ENCODE measurements around the gene IFNA17. TPM values are rescaled to one million over a fixed set of nuclear protein-coding genes. Genes with fewer than 3 reads are reported as not detected.
"Not testable (repeated sequence)": the region's sequence is repeated elsewhere in the genome, so short reads cannot be mapped to it uniquely, and the experiment has no call there.

IFNA17 gene
- not detected in 2 replicates for total RNA-seq (2014; rRNA removed; shearing (Covaris generic))

DNA sequence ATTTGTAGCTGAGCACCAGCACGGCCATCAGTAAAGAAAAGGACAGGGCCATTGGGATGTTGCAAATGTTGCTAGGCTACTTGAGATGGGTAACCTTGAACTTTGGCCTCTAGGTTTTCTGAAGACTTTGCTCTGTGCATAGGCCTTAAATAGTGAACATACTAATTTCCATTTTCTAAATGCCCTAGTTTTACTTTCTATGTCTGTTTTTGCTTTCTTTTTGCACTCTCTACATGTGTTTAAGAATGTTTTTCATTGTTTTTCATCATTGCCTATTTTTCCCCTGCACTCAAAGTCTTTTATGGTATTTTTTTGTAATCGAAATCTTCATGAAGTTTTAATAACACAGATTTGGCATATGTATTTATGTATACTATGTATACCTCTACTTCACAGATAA is at the start of gene IFNA17:
TSS of gene IFNA17 (minus strand) at position 101 of the 400 bp plus-strand sequence. CDS start at position 52, 49 bp downstream.
- Histone ChIP-seq H3K27me3 (no peaks in the 10 kb centered on the region), H3K36me3 (no peaks in the 10 kb centered on the region), H3K27ac (no peak within 1 kb of the TSS), H3K4me1 (no peaks in the 10 kb centered on the region), H3K9me3 (replicated peaks) (no peaks in the 10 kb centered on the region), H3K4me3 (no peak within 1 kb of the TSS)
- DNase-seq, result no peak

DNA sequence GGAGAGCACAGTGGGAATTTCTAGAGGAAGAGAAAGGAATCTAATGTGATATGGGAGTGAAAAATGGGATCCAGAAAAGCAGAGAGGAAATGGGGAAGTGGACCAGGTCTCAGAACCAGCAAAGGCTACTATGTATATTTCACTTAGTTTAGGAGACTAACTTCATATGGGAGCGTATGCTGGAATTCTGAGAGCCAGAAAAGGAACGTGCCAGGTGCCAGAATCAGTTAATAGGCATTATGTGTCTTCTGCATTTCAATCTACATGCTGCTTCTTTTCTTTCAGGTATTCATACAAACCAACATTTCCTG is 40.3 kb upstream of the IFNA17 start:
- Histone ChIP-seq H3K4me3 (no peak overlapping the region), H3K36me3 (no peaks in the 10 kb centered on the region), H3K27ac (no peak overlapping the region), H3K4me1 (no peaks in the 10 kb centered on the region), H3K27me3 (no peaks in the 10 kb centered on the region), H3K9me3 (replicated peaks) (no peaks in the 10 kb centered on the region)
- DNase-seq, result no peak

DNA sequence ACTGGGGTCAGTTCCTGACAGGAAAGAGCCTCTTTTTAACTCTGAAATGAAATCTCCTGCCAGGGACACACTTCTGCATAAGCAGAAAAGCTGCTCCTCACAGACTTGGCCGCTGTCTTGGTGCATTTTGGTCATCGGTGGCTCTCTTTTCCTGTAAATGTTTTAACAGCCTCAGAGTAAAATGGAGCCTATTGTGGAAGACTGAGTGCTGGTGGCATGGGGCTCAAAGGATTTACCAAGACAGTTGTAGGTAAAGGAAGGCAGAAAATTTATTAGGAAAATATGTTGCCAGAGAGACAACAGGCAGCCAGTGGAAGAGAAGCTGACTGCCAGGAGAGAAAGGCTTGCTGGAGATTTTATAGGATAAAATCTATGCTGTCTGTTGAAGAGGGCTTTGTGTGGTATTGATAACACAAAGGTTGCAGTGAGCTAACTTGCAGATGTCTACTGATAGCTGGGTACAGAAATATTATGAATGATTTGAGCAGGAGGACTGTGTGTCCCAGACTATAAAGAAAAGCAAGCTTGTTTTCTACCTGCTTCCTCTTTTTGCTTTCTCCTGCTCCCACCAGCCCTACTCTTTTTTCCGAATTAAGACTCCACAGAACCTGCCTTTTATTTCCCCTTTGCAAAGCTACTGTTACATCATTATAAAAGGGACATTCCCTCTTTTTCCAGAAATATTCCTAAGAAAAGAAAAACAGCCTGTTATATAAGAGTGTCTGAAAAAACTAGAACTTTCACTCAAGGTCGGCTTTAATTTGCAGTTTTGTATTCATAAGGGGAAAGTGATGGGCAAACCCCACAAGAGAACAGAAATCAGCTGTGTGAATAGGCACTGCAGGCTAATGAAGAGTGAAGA is 39.7 kb upstream of the IFNA17 start:
- DNase-seq, result no peak
- no peaks in the 10 kb centered on the region for H3K36me3 ChIP-seq
- H3K9me3 ChIP-seq (replicated peaks), result no peaks in the 10 kb centered on the region
- H3K4me1 ChIP-seq, result no peaks in the 10 kb centered on the region
- no peaks in the 10 kb centered on the region for H3K27me3 ChIP-seq
- H3K27ac ChIP-seq, result no peak overlapping the region
- no peak overlapping the region for H3K4me3 ChIP-seq

DNA sequence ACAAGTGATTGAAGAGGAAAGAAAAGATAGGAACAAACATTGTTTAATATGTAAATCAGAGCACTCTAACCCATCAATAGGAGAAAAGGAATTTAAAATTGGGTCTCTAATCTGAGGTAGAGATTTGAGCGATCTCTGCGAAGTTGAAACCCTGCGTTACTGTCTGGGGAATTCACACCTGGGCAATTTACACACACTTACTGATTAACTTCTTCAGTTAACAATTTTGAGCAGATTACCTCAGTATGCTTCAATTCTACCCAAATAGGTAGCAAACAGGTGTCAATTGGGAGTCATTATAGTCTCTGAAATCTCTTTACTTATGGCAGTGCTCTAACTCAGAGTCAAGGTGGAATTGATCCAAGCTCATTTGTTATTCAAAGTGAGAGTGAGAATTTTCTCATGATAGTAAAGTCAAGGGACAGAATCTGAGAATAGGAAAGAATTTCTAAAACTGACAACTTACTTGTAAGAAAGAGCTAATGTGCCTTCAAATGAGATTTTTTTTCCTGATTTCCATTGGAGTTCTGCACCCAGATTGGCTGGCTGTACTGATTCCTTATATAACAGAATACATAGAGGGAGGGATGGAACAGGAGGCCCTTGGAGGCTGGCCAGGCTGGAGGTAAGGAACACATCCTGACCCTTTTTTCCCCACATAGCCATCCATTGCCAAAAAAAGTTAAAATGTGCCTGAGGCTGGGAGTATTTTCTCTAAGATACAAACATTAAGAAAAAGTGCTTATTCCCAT is 38.9 kb upstream of the IFNA17 start:
- no peaks in the 10 kb centered on the region for H3K36me3 ChIP-seq
- no peak for DNase-seq
- no peaks in the 10 kb centered on the region for H3K4me1 ChIP-seq
- H3K27ac ChIP-seq, result no peak overlapping the region
- H3K27me3 ChIP-seq, result no peaks in the 10 kb centered on the region
- H3K4me3 ChIP-seq, result no peak overlapping the region
- H3K9me3 ChIP-seq (replicated peaks), result no peaks in the 10 kb centered on the region

DNA sequence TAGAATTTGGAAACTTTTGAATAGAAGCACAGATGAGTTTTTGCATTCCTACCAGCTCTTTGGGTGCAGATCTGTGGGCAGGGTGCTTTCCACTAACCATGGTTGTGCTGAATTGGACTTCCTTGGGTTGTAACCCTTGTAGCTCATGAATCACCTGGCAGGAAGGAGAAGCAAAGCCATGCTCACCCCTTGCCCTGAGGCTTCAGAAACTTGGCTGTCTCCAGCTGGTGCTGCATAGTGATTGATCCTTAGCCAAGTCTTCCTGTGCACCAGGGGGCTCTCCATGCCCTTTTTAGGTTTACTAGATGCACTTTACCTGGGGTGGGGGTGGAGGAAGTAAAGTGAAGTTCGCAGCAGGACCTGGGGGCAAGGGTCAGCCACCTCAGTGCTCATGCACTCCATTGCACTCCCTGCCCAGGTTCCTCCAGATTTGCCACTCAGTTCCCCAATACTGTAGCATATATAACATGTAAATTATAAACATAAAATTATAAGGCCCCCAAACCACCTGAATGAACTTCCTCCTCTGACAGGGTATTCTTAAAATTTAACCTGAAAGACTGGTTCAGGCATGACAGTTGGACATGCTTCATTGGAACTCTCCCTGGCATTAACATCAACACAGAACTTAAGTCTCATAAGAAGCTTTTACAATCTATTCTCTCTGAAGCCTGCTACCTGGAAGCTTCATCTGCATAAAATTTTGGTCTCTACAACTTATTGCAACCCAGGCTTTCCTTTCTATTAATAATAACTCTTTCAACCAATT is 37.6 kb upstream of the IFNA17 start:
- no peaks in the 10 kb centered on the region for H3K9me3 ChIP-seq (replicated peaks)
- no peak overlapping the region for H3K4me3 ChIP-seq
- H3K4me1 ChIP-seq, result no peaks in the 10 kb centered on the region
- no peak overlapping the region for H3K27ac ChIP-seq
- no peak for DNase-seq
- no peaks in the 10 kb centered on the region for H3K36me3 ChIP-seq
- H3K27me3 ChIP-seq, result no peaks in the 10 kb centered on the region

DNA sequence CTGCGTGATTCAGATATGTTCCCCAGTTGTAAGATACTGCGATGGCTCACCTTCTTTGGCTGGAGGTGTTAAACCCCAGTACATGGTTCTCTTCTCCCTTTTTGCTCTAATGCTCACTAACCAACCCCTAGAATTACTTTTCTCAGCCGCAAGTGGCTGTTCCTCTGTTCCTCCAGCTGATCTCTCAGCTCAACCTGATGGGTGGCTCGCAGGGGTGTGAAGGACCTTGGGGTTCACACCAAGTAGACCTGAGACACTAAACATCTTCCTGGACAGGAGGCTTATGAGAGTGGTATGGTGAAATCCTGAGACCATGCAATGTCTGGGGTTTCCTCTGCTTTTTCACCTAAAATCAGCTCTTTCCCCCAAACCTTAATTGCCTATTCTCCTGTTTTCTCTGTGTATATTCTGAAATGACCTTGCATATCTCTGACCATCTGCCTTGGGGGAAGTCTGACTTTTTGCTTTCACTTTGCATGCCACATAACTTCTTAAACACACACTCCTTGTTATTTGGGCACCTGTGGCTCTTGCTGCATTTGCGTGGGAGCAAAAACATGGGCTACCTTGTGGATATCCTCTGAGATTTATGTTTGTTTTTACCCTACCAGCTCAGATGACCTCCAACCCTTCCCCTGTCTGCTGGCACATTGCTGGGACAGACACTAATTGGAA is 27.7 kb upstream of the IFNA17 start:
- Histone ChIP-seq H3K4me3 (no peak overlapping the region), H3K4me1 (no peaks in the 10 kb centered on the region), H3K27me3 (peaks cover 3% of the 10 kb centered on the region; the same call in 1 of the 2 replicates), H3K9me3 (replicated peaks) (no peaks in the 10 kb centered on the region), H3K27ac (no peak overlapping the region), H3K36me3 (no peaks in the 10 kb centered on the region)
- no peak for DNase-seq

DNA sequence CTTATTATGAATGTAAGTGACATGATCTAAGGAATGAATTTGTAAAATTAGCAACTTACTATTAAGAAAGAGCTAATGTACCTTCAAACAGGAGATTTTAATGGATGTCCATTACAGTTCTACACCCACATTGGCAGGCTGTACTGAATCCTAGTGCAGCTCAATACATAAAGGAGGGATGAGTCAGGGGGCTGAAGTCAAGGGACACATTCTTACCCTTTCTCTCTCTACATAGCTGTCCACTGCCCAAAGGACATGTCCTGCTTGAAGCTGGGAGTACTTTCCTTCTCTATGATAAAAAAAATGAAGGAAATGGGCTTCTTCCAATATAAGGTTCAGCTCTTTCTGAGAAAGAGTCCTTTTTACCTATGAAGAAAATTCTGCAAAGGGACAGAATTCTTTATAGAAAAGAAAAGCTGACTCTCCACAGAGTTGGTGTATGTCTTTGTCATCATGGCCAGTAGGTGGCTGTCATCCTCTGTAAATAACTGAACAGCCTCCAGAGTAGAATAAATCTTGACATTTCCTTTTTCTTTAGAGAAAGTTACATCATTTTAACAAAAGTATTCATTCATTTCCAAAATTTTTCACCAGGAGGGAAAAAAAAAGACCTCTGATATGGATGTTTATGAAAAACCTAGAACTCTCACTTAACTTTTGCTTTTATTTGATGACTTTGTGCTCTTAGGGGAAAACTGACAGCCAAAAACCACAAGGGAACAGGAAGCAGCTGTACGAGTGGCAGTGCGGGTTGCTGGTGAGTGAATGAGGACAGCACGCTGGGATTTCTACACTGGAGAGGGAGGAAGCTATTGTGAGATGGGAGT is 24.9 kb upstream of the IFNA17 start:
- Histone ChIP-seq H3K4me3 (no peak overlapping the region), H3K27ac (no peak overlapping the region), H3K9me3 (replicated peaks) (no peaks in the 10 kb centered on the region), H3K4me1 (no peaks in the 10 kb centered on the region), H3K36me3 (no peaks in the 10 kb centered on the region), H3K27me3 (peaks cover 3% of the 10 kb centered on the region; the same call in 1 of the 2 replicates)
- DNase-seq, result peak; percentile 35 to 63

DNA sequence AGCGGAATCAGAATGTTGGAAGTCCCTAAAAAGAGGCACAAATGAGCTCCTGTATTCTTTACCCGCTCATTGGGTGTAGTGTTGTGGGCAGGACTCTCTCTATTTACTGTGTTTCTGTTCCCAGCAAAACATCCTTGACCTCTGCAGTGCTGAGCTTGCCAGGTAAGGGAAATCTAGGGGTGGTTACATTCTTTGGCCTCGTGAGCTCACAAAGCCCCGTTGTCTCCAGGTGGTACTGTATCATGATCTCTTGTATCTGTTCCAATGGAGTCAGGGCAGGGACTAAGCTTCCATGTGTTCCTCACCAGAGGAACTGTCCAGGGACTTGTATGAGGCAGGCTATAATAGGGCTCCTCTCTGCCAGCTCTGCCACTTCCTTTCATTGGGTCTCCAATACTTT is 23.6 kb upstream of the IFNA17 start:
- Histone ChIP-seq H3K36me3 (no peaks in the 10 kb centered on the region), H3K27me3 (peaks cover 3% of the 10 kb centered on the region; the same call in 1 of the 2 replicates), H3K4me3 (no peak overlapping the region), H3K9me3 (replicated peaks) (no peaks in the 10 kb centered on the region), H3K27ac (no peak overlapping the region), H3K4me1 (no peaks in the 10 kb centered on the region)
- no peak for DNase-seq

DNA sequence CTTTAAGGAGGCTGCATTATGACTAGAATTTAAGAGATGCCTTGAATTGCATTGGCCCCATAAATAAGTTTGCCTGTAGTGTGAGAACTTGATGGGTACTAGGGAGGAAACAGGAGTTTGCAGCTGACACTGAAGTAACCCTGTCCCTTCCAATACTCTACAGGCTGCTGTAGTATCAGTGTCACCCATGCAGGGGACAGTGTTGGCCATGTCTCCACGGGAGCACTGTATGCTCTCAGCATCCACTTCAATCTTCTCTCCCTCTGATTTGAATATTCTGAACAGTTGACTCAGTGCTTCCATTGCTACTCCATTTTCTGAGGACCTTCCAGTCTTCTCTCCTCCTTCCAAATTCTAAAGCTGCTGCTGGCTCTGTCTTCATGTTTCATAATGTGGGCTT is 23.2 kb upstream of the IFNA17 start:
- H3K27me3 ChIP-seq, result peaks cover 3% of the 10 kb centered on the region; the same call in 1 of the 2 replicates
- H3K4me3 ChIP-seq, result no peak overlapping the region
- DNase-seq, result no peak
- H3K27ac ChIP-seq, result no peak overlapping the region
- H3K4me1 ChIP-seq, result no peaks in the 10 kb centered on the region
- no peaks in the 10 kb centered on the region for H3K36me3 ChIP-seq
- H3K9me3 ChIP-seq (replicated peaks), result no peaks in the 10 kb centered on the region

DNA sequence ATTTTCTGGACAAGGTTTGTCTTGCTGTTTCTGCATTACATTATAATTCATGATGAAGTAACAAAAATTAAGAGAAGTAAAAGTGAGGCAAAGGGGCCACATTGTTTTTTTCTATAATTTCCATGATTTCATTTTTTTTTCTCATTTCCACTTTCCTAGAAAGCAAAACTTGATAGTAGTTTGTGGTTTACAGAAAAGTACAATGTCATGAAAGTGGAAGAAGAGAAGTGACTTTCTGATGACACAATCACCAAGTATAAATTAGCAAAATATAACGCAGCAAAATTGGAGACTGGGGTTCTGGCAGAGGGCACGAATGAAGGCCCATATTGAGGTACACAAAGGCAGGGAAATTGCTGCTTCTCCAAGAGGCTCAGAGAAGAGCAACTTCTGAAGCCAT is 16.8 kb upstream of the IFNA17 start:
- DNase-seq, result no peak
- Histone ChIP-seq H3K36me3 (no peaks in the 10 kb centered on the region), H3K27ac (no peak overlapping the region), H3K9me3 (replicated peaks) (no peaks in the 10 kb centered on the region), H3K4me1 (no peaks in the 10 kb centered on the region), H3K27me3 (no peaks in the 10 kb centered on the region), H3K4me3 (no peak overlapping the region)

DNA sequence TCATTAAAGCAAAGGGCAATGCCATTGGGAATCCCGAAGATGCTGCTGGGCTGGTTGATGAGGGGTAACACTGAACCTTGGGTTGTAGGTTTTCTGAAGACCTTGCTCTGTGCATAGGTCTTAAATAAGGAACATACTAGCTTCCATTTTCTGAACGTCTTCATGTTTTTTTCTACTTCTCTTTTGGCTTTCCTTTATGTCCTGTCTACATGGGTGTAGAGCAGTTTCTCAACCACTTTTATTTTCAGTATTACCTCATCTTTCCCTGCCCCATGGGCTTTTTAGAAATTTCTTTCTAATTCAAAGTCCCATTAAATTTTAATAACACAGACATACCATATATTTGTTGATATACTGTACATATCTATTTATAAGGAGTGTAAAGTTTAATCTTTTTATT is 11.9 kb upstream of the IFNA17 start, which contains the start of gene IFNA14:
TSS of gene IFNA14 (minus strand) at position 95 of the 400 bp plus-strand sequence. CDS start at position 25, 70 bp downstream.
- Histone ChIP-seq H3K36me3 (no peaks in the 10 kb centered on the region), H3K4me1 (no peaks in the 10 kb centered on the region), H3K27me3 (no peaks in the 10 kb centered on the region), H3K27ac (no peak within 1 kb of the TSS), H3K9me3 (replicated peaks) (no peaks in the 10 kb centered on the region), H3K4me3 (no peak within 1 kb of the TSS)
- no peak for DNase-seq

DNA sequence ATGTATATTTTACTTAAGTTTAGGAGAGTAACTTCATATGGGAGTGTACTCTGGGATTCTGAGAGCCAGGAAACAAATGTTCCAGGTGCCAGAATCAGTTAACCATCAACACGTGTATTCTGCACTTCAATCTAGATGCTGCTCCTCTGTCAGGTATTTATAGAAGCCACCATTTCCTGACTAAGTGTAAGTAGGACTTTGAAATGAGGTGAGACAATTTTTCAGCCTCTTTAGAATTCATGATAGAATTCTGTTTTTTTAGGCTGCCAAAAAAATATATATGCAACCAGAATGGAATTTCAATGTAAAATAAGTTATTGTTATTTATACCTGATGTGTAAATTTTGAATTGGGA is 8.3 kb upstream of the IFNA17 start:
- H3K4me3 ChIP-seq; H3K36me3 ChIP-seq; DNase-seq; H3K4me1 ChIP-seq; H3K27ac ChIP-seq; H3K9me3 ChIP-seq (replicated peaks); H3K27me3 ChIP-seq: not testable (repeated sequence)

DNA sequence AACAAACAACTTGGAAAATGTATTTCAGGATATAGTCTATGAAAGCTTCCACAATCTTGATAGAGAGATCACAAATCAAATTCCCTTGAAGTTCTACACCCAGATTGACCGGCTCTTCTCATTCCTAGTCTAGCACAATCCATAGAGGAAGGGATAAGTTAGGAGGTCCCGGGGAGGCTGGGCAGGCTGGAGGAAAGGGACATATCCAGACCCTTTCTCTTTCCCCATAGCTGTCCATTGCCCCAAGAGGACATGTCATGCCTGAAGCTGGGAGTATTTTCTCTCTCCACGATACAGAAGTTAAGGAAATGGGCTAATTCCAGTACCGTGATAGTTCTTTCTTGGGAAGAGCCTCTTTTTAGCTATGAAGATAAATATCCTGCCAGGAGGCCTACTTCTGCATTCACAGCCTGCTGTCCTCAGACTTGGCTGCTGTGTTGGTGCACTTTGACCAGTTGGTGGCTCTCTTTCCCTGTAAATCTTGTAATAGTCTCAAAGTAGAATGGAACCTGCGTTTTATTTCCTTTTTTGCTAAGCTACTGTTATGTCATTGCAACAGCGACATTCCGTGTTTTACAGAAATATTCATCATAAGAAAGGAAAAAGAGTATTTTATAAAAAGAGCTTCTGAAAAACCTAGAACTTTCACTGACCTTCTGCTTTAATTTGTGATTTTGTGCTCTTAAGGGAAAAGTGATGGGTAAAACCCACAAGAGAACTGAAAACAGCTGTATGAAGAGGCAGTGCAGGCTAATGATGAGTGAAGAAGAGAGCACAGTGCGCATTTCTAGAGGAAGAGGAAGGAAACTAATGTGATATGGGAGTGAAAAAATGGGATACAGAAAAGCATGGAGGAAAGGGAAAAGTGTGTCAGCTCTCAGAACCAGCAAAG is 7.7 kb upstream of the IFNA17 start:
- not testable (repeated sequence) for H3K4me3 ChIP-seq; H3K27ac ChIP-seq; H3K9me3 ChIP-seq (replicated peaks); H3K4me1 ChIP-seq; H3K27me3 ChIP-seq; H3K36me3 ChIP-seq
- DNase-seq, result peak in 1 of 2 experiments; percentile 52
